Breast epithelium (tissue), 4 donors: ENCODE results near the gene COL7A1. TPM values are rescaled to one million over a fixed set of nuclear protein-coding genes. Genes with fewer than 3 reads are reported as not detected.

Source experiments
- DNase-seq, 2 donors: peaks; one replicate each; pipeline ENCODE4 v3.0.0-alpha.2; 2019; ENCODE audit warnings: low spot score in 2 of 2
- H3K27ac ChIP-seq, 2 donors: fragments of 200-600 bp; sonication (generic) in 1 of 2; one replicate each; pipeline ENCODE4 v1.5.1; 2016 to 2019; ENCODE audit warnings: mild to moderate bottlenecking in 1 of 2
- H3K27me3 ChIP-seq, 2 donors: fragments of 200-600 bp; sonication (generic) in 1 of 2; one replicate each; pipeline versions ENCODE4 v1.5.1 to v1.6.0; 2017 to 2019; ENCODE audit warnings: control low read depth in 1 of 2, mild to moderate bottlenecking in 1 of 2
- H3K36me3 ChIP-seq: fragments of 200-600 bp; one replicate; pipeline ENCODE4 v1.5.1; 2019
- H3K4me1 ChIP-seq, 2 donors: fragments of 200-600 bp; sonication (generic); one replicate each; pipeline ENCODE4 v1.5.1; 2016 to 2019; ENCODE audit warnings: control low read depth in 1 of 2
- H3K4me3 ChIP-seq, 3 donors: fragments of 200-600 bp; sonication (generic); 1 replicate in 2 of 3; 2 replicates in 1 of 3; pipeline ENCODE4 v1.5.1; 2016 to 2019; ENCODE audit warnings: mild to moderate bottlenecking in 3 of 3, moderate library complexity in 2 of 3
- H3K9me3 ChIP-seq, 2 donors: fragments of 200-600 bp; sonication (generic) in 1 of 2; one replicate each; pipeline ENCODE4 v1.5.1; 2016 to 2019; ENCODE audit warnings: control low read depth in 1 of 2
- POLR2A ChIP-seq: fragments of 450-650 bp; IDR thresholded peaks from one replicate; pipeline ENCODE4 v1.6.1; 2016; ENCODE audit warnings: antibody characterized with exemption, mild to moderate bottlenecking, moderate library complexity
- POLR2AphosphoS5 ChIP-seq, 3 donors: sonication (generic); formaldehyde crosslinking; IDR thresholded peaks; one replicate each; pipeline ENCODE4 v1.6.1; 2017; ENCODE audit warnings: antibody characterized with exemption in 3 of 3
- intact Hi-C: fragments of 100-400 bp; cut with DNase I; formaldehyde crosslinking; loops from one replicate; pipeline ENCODE4 v1.15.1; 2023; ENCODE audit warnings: low total_unique reads
- total RNA-seq, 3 donors: library from RNA; depleted of rRNA; stranded (reverse); fragments of >200 nt; gene quantifications; one replicate each; pipeline ENCODE4 v1.1.0, GENCODE V29; 2016
- TF ChIP-seq, protein P1 (sequence below), 3 donors: fragments of 450-650 bp; IDR thresholded peaks; one replicate each; pipeline ENCODE4 v1.5.1; 2016 to 2017; ENCODE audit warnings: antibody characterized with exemption in 3 of 3, mild to moderate bottlenecking in 3 of 3, moderate library complexity in 3 of 3

Gene COL7A1
- total RNA-seq, 3 donors from 2014 or later: 0.48 to 18.6 (median 12.5) TPM

DNA sequence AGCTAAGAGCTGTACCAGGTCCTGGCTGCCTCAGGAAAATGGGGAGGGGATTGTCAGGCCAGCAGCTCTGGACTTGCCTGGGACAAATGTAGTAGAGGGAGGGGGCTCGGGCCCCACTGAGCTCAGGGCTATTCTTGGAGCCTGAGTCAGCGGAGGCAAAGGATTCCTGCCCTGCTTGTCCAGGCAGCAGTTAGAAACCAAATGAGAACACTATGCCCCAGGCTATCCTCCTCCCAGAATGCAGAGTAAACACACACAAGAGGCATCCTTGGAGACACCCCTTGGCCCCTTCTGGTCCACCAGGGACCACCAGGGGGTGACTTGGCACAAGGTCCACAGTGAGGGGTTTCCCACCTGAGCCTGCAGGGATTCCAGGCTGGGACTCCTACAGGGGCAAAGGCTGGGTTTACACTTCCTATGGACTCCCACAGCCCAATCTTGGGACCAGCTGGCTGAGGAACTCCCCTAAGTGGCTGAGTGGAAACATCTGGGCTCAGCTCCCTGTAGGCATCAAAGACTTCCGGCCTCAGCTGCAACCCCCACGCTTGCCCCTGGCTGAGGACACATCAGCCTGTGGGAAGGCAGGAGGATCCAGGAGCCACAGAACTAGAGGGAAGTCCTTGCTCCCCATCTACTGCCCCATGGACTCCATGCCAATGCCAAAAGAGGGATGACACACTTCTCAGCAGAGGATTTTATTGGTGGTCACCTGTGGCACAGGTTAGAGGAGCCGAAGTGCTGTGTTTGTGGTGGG is 3.4 kb upstream of the COL7A1 start:
- peak overlapping the region; percentile 91 to 94 for H3K27ac ChIP-seq
- DNase-seq: peak; percentile 63 to 93
- peaks cover 0 to 2% of the 10 kb centered on the region in 2 donors for H3K27me3 ChIP-seq
- H3K36me3 ChIP-seq: peaks cover 21% of the 10 kb centered on the region
- peaks cover 14 to 15% of the 10 kb centered on the region in 2 donors for H3K4me1 ChIP-seq
- H3K9me3 ChIP-seq: no peaks in the 10 kb centered on the region
- intact Hi-C loops: no loop called here
- peak overlapping the region in 1 of 3 donors; percentile 41 for H3K4me3 ChIP-seq
- TF ChIP-seq POLR2A: no peak
- peak in 1 of 3 donors; percentile 28 for TF ChIP-seq POLR2AphosphoS5 (IDR thresholded peaks at IDR 0.05)

DNA sequence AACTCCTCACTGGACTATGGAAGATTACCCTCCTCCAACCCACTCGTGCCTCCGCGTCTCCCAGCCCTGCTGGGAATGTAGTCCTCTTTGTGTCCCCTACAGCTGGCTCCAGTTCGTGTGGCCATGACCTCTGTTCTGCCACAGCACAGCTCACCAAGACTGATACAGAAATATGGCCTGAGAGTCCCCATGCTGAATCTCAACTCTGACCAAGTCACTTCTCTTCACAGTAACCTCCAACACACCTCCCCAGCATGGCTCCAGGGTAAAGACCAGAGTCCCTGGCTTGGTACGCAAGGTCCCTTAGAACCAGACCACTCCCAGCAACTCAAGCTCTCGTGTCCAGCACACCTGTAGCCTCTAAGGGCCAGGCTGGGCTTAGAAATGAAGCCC is 2.3 kb upstream of the COL7A1 start:
- intact Hi-C loops: no loop called here
- Histone ChIP-seq H3K27ac (peak overlapping the region; percentile 91 to 94), H3K4me1 (peaks cover 14 to 15% of the 10 kb centered on the region in 2 donors), H3K4me3 (peak overlapping the region in 1 of 3 donors; percentile 5), H3K36me3 (peaks cover 13% of the 10 kb centered on the region), H3K9me3 (no peaks in the 10 kb centered on the region), H3K27me3 (peaks cover 0 to 2% of the 10 kb centered on the region in 2 donors)
- DNase-seq: no peak
- TF ChIP-seq, protein P1, sequence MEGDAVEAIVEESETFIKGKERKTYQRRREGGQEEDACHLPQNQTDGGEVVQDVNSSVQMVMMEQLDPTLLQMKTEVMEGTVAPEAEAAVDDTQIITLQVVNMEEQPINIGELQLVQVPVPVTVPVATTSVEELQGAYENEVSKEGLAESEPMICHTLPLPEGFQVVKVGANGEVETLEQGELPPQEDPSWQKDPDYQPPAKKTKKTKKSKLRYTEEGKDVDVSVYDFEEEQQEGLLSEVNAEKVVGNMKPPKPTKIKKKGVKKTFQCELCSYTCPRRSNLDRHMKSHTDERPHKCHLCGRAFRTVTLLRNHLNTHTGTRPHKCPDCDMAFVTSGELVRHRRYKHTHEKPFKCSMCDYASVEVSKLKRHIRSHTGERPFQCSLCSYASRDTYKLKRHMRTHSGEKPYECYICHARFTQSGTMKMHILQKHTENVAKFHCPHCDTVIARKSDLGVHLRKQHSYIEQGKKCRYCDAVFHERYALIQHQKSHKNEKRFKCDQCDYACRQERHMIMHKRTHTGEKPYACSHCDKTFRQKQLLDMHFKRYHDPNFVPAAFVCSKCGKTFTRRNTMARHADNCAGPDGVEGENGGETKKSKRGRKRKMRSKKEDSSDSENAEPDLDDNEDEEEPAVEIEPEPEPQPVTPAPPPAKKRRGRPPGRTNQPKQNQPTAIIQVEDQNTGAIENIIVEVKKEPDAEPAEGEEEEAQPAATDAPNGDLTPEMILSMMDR (IDR thresholded peaks at IDR 0.05): no peak
- TF ChIP-seq POLR2A (no peak), POLR2AphosphoS5 (IDR thresholded peaks at IDR 0.05) (no peak)

DNA sequence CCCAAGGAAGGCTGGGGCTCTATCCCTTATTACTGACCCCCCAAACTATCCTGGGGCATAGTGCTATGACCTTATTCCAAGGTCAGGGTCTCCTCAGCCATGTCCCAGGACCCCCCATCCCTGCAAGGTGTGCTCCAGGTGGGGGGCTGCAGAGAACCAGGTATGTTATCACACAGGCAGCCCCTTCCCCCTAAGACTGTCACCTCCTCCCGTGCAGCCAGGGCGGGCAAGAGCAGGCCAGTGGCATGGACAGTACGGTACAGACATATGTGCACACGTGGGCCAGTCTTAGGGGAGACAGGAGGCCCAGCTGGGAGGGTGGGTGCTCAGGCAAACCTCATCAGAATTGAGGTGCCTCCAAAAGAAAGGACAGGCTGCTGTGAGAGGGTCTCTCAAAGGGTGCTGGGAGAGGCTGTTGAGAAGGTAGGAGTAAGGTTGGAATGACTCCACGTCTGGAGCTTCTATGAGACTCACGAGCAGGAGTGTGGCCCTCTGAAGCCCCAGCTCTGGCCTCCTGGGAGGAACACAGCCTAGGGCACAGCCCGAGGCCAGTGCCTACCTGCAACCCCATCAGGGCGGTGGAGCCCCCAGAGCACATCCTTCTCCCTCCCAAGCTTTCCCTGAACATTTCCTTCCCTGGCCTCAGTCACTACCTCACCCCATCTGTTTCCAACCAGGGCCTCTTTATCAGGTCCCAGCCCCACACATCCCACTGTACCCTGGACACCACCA is 1.7 kb upstream of the COL7A1 start:
- intact Hi-C loops: no loop called here
- peak overlapping the region; percentile 91 to 94 for H3K27ac ChIP-seq
- TF ChIP-seq POLR2A (no peak), POLR2AphosphoS5 (IDR thresholded peaks at IDR 0.05) (no peak)

DNA sequence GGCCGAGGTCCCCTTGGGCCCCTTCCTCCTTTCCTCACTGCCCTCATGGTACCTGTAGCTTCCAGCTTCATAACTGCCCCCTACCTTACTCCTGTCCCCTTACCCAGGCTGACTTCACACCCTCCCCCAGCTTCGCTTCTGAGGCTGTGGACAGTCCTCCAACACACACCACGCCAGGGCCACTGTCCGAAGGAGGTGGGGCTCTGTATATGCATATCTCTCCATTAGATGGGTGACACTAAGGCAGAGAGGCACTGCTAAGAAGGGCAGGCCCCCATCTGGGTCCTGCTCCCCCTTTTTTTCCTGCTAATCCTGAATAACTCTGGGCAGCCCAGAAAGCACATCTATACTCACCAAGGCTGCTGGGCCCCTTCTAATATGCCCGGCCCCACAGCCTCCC is 1.0 kb upstream of the COL7A1 start:
- Histone ChIP-seq H3K4me3 (no peak overlapping the region), H3K9me3 (no peaks in the 10 kb centered on the region), H3K4me1 (peaks cover 14 to 15% of the 10 kb centered on the region in 2 donors), H3K27ac (peak overlapping the region; percentile 91 to 94), H3K36me3 (peaks cover 8% of the 10 kb centered on the region), H3K27me3 (peaks cover 0 to 2% of the 10 kb centered on the region in 2 donors)
- no peak for DNase-seq
- no peak for TF ChIP-seq POLR2AphosphoS5 (IDR thresholded peaks at IDR 0.05)
- TF ChIP-seq, protein P1 (IDR thresholded peaks at IDR 0.05): no peak
- TF ChIP-seq POLR2A: no peak
- intact Hi-C loops: no loop called here

More for the DNA sequence above, 1.7 kb upstream of the COL7A1 start:
- DNase-seq: no peak
- Histone ChIP-seq H3K27me3 (peaks cover 0 to 2% of the 10 kb centered on the region in 2 donors), H3K4me1 (peaks cover 14 to 15% of the 10 kb centered on the region in 2 donors), H3K4me3 (no peak overlapping the region), H3K36me3 (peaks cover 13% of the 10 kb centered on the region), H3K9me3 (no peaks in the 10 kb centered on the region)

DNA sequence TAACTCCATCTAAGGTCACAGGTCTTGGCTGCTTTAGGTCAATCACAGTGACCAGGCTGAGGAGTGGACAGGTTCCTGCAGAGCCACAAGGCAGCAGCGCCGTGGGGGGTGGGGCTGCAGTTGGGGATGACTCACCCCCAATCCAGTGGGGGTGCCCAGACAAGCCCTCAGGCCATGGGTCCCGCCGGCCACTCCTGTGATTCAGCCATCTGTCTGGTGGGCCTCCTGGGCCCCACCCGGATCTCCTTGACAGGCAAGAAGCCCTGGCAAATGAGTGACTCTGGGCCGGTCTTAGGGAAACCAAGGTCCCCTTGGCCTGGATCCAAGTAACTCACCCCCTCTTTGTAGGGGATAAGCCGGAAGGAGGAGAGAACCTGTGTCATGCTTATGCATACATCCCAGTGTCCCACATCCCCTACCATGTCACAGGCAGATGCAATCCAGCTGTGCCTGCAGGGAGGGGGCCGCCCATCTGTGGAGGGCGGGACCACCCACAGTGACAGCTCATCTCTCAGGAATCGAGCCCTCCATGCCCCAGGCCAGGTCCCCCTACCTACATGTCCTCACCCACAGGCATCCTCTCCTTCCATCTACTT is 495 bp upstream of the COL7A1 start:
- Histone ChIP-seq H3K27ac (peak overlapping the region; percentile 91 to 94), H3K4me1 (peaks cover 14 to 15% of the 10 kb centered on the region in 2 donors), H3K36me3 (peaks cover 3% of the 10 kb centered on the region), H3K27me3 (peaks cover 0 to 2% of the 10 kb centered on the region in 2 donors), H3K9me3 (no peaks in the 10 kb centered on the region), H3K4me3 (peak overlapping the region in 2 of 3 donors; percentile 56 to 74)
- peak; percentile 43 to 63 for DNase-seq
- TF ChIP-seq, protein P1 (IDR thresholded peaks at IDR 0.05): no peak
- no peak for TF ChIP-seq POLR2AphosphoS5 (IDR thresholded peaks at IDR 0.05)
- no peak for TF ChIP-seq POLR2A
- intact Hi-C loops: no loop called here
